ENCODE results near the gene METTL4. TPM values are rescaled to one million over a fixed set of nuclear protein-coding genes. Genes with fewer than 3 reads are reported as not detected.
"Not testable (repeated sequence)": the region's sequence is repeated elsewhere in the genome, so short reads cannot be mapped to it uniquely, and the experiment has no call there.

The METTL4 gene
- total RNA-seq, 1 experiment from 2014 or later: 15.5 TPM

- TF ChIP-seq ZNF274 (IDR thresholded peaks at IDR 0.05; ENCODE audit: low read depth, low read length) (no peak), SIN3A (IDR thresholded peaks at IDR 0.05; ENCODE audit: low read depth) (no peak), RAD21 (IDR thresholded peaks at IDR 0.05; ENCODE audit: low read depth) (no peak), CBX3 (IDR thresholded peaks at IDR 0.05; ENCODE audit: low read depth) (no peak)
Measured at GRCh38 chr18:2526329-2526728, 45.0 kb downstream of the METTL4 start (continued).

- H3K36me3 ChIP-seq (ENCODE audit: control insufficient read depth in 1 of 2, insufficient read depth in 2 of 2, low read length in 2 of 2); H2AFZ ChIP-seq (ENCODE audit: low read depth, low read length, poor library complexity, severe bottlenecking); H3K9me2 ChIP-seq (ENCODE audit: insufficient read depth); H3K9ac ChIP-seq (ENCODE audit: low read length); H3K4me3 ChIP-seq (replicated peaks in 1 of 2; ENCODE audit: low read depth in 1 of 2, low read length in 2 of 2); H3K27ac ChIP-seq (ENCODE audit: low read depth, low read length); H3K79me2 ChIP-seq (ENCODE audit: insufficient read depth, low read length); POLR2A ChIA-PET; intact Hi-C loops (cut with micrococcal nuclease); H3K27me3 ChIP-seq (ENCODE audit: insufficient read depth, low read length); DNase-seq (ENCODE audit: low read depth, low spot score); H3K4me2 ChIP-seq (ENCODE audit: low read length); CTCF ChIA-PET; RAD21 ChIA-PET (ENCODE audit: low non-redundant PET in 1 of 2, low total read pairs in 2 of 2, uncharacterized antibody in 2 of 2, unreplicated experiment in 2 of 2); BruUV-seq (replicated peaks); H3K4me1 ChIP-seq (ENCODE audit: control insufficient read depth in 1 of 2, insufficient read depth in 2 of 2, low read length in 2 of 2); H4K20me1 ChIP-seq (ENCODE audit: insufficient read depth); ATAC-seq; H3K9me3 ChIP-seq (ENCODE audit: control insufficient read depth in 1 of 2, insufficient read depth in 1 of 2, low read depth in 1 of 2, low read length in 2 of 2): not testable (repeated sequence)
Measured at GRCh38 chr18:2524794-2525198, 46.5 kb downstream of the METTL4 start.

GRCh38 chr18:2522112-2522511, 49.2 kb downstream of the METTL4 start:
- Histone ChIP-seq H3K4me3 (replicated peaks in 1 of 2; ENCODE audit: low read depth in 1 of 2, low read length in 2 of 2) (no peak overlapping the region), H4K20me1 (ENCODE audit: insufficient read depth) (no peaks in the 10 kb centered on the region), H3K27ac (ENCODE audit: low read depth, low read length) (no peak overlapping the region), H2AFZ (ENCODE audit: low read depth, low read length, poor library complexity, severe bottlenecking) (no peak overlapping the region), H3K9ac (ENCODE audit: low read length) (no peak overlapping the region), H3K36me3 (ENCODE audit: control insufficient read depth in 1 of 2, insufficient read depth in 2 of 2, low read length in 2 of 2) (no peaks in the 10 kb centered on the region), H3K9me3 (ENCODE audit: control insufficient read depth in 1 of 2, insufficient read depth in 1 of 2, low read depth in 1 of 2, low read length in 2 of 2) (no peaks in the 10 kb centered on the region), H3K79me2 (ENCODE audit: insufficient read depth, low read length) (no peaks in the 10 kb centered on the region), H3K9me2 (ENCODE audit: insufficient read depth) (no peaks in the 10 kb centered on the region), H3K4me1 (ENCODE audit: control insufficient read depth in 1 of 2, insufficient read depth in 2 of 2, low read length in 2 of 2) (no peaks in the 10 kb centered on the region), H3K4me2 (ENCODE audit: low read length) (no peak overlapping the region), H3K27me3 (ENCODE audit: insufficient read depth, low read length) (no peaks in the 10 kb centered on the region)
- CTCF ChIA-PET: no interaction called here
- RAD21 ChIA-PET (ENCODE audit: low non-redundant PET in 1 of 2, low total read pairs in 2 of 2, uncharacterized antibody in 2 of 2, unreplicated experiment in 2 of 2): no interaction called here
- POLR2A ChIA-PET: no interaction called here
- intact Hi-C loops (cut with micrococcal nuclease): no loop called here
- BruUV-seq (replicated peaks): no TSS peak
- no peak for DNase-seq (ENCODE audit: low read depth, low spot score)
- ATAC-seq: no peak
- no peak for TF ChIP-seq ZNF274 (IDR thresholded peaks at IDR 0.05; ENCODE audit: low read depth, low read length)
- TF ChIP-seq POLR2A (IDR thresholded peaks at IDR 0.05; ENCODE audit: borderline replicate concordance, extremely low read depth, insufficient read depth, insufficient read length): no peak
- no peak for TF ChIP-seq EZH2 (IDR thresholded peaks at IDR 0.05)
- TF ChIP-seq RAD21 (IDR thresholded peaks at IDR 0.05; ENCODE audit: low read depth): no peak
- no peak for TF ChIP-seq SIN3A (IDR thresholded peaks at IDR 0.05; ENCODE audit: low read depth)
- TF ChIP-seq ZFX (IDR thresholded peaks at IDR 0.05): no peak
- TF ChIP-seq EZH2phosphoT487 (IDR thresholded peaks at IDR 0.05; ENCODE audit: borderline replicate concordance): no peak
- no peak for TF ChIP-seq CTCF (IDR thresholded peaks at IDR 0.05 in 2 of 3, conservative IDR thresholded peaks at IDR 0.05 in 1 of 3; ENCODE audit: borderline replicate concordance in 1 of 3, insufficient read depth in 1 of 3, low read depth in 2 of 3, low read length in 2 of 3)
- TF ChIP-seq YY1 (IDR thresholded peaks at IDR 0.05; ENCODE audit: extremely low read depth, insufficient replicate concordance, low read depth, low read length): no peak
- no peak for TF ChIP-seq ELF1 (IDR thresholded peaks at IDR 0.05; ENCODE audit: borderline replicate concordance, low read depth)
- no peak for TF ChIP-seq SRF (IDR thresholded peaks at IDR 0.05; ENCODE audit: low read depth)
- no peak for TF ChIP-seq CEBPB (IDR thresholded peaks at IDR 0.05; ENCODE audit: low read depth)
- no peak for TF ChIP-seq ATF3 (IDR thresholded peaks at IDR 0.05)
- no peak for TF ChIP-seq EGR1 (IDR thresholded peaks at IDR 0.05; ENCODE audit: low read depth)
- TF ChIP-seq JUND (IDR thresholded peaks at IDR 0.05): no peak
- TF ChIP-seq SP1 (IDR thresholded peaks at IDR 0.05; ENCODE audit: low read depth): no peak
- no peak for TF ChIP-seq ZBTB33 (IDR thresholded peaks at IDR 0.05; ENCODE audit: extremely low read depth, insufficient replicate concordance, low read length)
